Measurements from ENCODE around the gene SAC3D1.
"Not testable (repeated sequence)": the region's sequence is repeated elsewhere in the genome, so short reads cannot be mapped to it uniquely, and the experiment has no call there.

Gene SAC3D1

DNA sequence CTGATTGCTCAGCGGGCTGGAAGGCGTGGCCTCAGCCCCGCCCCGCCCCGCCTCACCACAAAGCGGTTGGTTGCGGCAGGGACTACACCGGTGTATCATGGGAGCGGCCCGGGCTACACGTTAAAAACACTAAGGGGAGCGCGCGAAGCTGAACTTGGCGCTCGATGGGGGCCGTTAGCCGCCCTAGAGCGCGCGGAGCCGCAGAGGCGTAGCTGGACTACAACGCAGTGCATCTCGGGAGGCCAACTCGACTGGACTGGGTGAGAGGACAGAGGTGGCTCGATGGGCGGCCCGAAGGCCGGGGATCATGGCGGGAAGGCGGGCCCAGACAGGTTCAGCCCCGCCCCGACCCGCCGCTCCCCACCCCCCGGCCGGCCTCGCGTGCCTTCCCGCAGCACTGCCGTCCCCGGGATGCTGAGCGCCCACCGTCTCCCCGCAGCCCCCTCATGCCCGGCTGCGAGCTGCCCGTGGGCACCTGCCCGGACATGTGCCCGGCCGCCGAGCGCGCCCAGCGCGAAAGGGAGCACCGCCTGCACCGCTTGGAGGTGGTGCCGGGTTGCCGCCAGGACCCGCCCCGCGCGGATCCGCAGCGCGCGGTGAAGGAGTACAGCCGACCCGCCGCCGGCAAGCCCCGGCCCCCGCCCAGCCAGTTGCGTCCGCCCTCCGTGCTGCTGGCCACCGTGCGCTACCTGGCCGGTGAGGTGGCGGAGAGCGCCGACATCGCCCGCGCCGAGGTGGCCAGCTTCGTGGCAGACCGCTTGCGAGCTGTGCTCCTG is at the start of gene SAC3D1:
Gene SAC3D1 (plus strand): TSS at position 364 of the 776 bp plus-strand sequence. CDS start 83 bp downstream, at position 447.
- peak; percentile 65 to 74 for DNase-seq (ENCODE audit: low read depth in 2 of 2)

DNA sequence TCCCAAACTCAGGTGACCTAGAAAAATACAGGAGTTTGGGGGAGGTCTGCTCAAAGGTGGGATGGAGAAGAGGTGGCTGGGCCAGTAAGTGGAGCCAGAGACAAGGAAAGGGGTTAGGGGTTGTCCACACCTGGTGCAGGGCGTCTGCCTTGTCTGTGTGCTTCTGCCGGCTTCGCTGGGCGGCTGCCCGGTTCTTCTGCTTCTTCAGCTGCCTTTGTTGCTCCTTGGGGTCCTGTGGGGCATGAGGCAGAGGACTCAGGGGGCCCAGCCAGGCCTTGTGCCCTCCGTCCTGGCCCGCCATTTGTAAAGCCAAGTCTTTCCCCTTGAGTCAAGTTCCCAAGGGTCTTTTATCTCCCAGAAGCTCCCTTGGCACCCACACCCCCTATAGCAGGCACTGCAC is 46.7 kb upstream of the SAC3D1 start:
- DNase-seq (ENCODE audit: low read depth in 2 of 2): no peak

DNA sequence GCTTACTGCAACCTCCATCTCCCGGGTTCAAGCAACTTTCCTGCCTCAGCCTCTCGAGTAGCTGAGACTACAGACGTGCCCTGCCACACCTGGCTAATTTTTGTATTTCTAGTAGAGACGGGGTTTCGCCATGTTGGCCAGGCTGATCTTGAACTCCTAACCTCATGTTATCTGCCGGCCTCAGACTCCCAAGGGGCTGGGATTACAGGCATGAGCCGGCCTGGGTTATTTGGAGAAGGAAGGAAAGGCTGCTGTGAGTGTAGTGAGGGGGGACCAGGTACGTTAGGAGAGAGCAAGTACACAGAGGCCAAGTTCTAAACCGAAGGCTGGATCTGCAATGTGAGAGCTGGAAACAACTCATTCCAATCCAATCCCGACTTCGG is 44.7 kb upstream of the SAC3D1 start:
- no peak for DNase-seq (ENCODE audit: low read depth in 2 of 2)

DNA sequence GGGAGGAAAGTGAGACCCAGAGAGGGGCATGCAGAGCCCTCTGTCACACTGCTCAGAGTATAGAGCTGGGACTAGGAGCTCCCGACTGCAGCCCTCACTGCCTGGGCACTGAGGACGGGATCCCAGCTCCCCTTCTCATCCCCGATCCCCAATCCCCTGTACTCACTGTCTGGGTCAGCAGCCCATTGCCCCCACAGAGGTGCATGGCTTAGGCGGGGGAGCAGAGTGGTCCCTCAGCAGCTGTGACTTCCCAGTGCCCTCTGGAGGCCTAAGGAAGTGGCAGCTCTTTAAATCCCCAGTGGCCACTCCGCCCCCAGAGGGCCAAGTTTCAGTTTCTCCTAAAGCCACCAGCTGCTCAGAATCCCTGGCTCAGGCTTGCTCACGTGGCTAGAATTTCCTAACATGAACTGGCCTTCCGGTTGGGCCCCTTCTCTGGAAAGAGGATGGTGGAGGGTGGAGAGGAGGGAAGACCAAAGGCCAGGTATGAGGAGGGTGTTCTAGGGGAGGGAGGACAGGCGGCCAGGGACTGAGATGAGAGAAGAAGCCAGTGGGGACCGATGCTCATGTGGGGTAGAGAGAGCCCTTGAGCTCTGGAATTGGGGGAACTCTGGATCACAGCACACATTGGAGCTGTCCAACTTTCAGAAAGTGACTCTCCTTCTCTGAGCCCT is 44.2 kb upstream of the SAC3D1 start, which contains the start of gene BATF2:
Gene BATF2 (minus strand): TSS at position 262 of the 671 bp plus-strand sequence. CDS start 57 bp downstream, at position 205.
- DNase-seq (ENCODE audit: low read depth in 2 of 2): no peak

DNA sequence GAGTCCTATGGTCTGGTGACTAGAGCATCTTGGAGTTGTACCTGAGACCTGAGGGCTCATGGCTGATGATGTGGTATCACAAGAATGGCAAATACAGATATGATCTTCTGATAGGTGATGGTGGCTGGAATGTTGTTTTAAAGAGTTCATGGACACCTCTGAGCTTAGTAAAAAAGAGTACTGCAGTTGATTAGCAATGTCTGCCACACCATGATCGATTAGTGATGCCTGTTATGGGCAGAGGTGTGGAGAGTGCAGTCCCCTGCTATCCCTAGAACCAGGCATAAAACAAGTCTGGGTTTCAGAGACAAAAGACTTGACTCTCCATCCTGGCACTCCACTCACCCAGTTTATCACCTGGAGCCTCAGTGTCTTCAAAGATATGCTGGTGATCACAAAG is 42.9 kb upstream of the SAC3D1 start:
- no peak for DNase-seq (ENCODE audit: low read depth in 2 of 2)

DNA sequence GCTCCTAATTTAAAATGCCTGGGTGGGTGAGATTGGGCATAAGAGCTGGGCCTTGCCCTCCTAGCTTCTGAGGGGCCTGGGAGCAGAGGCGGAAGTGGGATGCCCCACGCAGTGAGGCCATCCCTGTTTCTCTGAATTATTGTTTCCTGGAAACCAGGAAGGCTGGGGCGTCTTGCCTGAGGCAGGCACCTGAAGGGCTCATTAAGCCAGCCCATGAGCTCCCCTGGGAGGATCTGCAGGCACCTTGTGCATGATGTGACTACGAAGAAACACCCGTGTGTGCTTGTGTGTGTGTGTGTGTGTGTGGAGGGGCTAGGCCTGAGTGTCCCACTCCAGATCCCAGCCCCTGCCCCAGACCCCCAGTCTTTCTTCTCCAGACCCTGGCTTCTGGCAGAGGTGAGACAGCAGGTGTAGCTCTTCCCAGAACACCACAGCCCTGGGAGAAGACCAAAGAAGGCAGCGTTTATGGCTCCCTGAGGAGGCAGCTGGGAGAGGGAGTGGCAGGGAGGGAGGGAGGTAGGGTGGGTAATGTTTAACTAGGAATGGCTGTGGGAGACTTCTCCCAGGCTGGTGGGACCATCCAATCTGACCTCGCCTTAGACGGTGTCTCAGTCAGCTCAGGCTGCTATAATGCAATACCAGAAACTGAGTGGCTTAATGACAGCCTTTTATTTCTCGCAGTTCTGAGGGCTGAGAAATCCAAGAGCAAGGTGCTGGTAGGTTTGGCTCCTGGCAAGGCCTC is 42.1 kb upstream of the SAC3D1 start:
- no peak for DNase-seq (ENCODE audit: low read depth in 2 of 2)

DNA sequence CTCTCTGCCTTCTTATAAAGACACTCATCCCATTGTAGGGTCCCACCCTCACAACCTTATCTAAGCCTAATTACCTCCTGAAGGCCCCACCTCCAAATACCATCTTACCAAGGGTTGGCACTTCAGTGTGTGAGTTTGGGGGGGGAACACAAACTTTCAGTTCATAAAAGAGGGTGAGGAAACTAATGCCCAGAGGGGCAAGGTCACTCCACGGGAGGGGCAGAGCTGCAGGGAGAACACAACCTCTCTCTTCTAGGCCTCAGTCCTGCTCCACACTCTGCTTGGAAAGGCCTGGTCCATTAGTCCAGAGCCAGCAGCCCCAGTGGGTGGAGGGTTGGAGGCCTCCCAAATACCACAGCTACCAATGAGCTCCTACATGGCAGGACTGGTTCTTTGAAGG is 41.5 kb upstream of the SAC3D1 start:
- DNase-seq (ENCODE audit: low read depth in 2 of 2): no peak

DNA sequence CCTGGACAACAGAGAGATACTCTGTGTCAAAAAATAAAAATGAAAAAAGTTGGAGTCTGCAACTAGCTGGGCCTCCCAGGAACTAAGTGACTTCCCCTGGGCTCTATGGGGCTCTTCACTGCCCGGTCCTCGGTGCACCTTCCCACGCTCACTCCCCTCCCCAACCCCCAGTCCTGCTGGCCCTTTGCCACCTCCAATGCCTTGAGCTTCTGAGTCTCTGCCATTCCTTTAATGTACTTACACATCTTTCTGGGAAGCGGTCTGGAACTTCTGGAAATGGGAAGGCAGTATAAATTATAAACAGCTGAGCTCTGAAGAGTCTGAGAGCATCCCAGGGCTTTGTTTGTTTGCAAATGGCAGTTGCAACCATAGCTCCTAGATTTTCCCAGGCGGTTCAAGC is 38.3 kb upstream of the SAC3D1 start:
- no peak for DNase-seq (ENCODE audit: low read depth in 2 of 2)

DNA sequence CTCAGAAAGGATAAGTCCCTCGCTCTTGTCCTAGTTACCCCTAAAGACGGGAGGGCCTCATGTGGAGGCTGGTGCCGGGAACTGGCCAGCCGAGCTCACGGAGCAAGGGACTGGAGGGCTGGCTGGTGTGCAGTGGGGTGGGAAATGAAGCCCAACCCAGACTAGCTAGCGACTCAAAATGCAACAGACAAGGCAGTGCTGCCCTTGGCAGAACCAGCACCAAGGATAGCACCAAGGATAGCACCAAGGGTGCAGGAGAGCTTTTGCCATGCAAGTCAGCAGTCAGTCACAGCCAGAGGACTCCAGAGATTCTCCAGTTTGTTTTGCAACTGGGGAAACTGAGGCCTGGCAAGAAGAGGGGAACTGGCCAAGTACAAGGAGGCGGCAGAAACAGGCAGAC is 37.7 kb upstream of the SAC3D1 start:
- DNase-seq (ENCODE audit: low read depth in 2 of 2): no peak

DNA sequence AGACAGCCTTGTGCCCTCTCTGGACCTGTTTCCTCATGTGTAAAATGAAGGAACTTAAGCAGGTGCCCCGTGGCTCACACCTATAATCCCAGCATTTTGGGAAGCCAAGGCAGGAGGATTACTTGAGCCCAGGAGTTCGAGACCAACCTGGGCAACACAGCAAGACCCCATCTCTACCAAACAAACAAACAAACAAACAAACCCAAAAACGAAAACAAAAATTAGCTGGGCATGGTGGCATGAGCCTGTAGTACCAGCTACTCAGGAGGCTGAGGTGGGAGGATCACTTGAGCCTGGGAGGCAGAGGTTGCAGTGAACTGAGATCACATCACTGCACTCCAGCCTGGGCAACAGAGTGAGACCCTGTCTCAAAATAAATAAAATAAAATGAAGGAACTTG is 37.0 kb upstream of the SAC3D1 start:
- not testable (repeated sequence) for DNase-seq (ENCODE audit: low read depth in 2 of 2)

DNA sequence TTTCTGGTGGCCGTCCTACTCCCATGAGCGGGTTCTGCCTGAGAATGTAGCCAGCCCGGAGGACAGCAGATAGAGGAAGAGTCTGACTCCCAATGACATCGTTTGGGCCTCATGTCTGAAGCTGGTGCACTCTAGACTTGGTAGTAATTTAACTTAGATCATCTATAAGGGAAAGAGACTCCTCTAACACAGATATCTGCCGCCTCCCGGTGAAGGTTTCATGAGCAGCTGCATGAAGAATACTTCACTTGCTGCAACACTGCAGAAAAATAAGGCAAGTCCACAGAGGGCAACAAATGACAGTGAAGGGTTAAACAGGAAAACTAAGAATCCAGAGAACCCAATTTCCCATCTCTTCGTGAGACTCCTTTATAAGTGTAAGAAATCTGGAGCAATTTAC is 33.0 kb upstream of the SAC3D1 start:
- no peak for DNase-seq (ENCODE audit: low read depth in 2 of 2)

DNA sequence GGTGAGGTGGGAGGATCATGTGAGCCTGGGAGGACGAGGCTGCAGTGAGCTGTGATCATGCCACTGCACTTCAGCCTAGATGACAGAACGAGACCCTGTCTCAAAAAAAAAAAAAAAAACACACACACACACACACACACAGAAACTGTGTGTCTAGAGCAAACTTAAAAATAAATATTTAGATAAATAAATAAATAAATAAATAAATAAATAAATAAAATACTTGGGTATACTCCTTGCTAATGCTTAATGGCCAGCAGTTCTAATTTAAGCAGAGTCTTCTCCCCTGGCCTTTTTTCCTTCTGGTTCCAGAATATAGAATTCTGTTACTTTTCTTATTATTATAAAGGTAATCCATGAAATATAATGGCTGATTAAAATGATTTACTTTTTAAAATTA is 32.1 kb upstream of the SAC3D1 start:
- DNase-seq (ENCODE audit: low read depth in 2 of 2): no peak

DNA sequence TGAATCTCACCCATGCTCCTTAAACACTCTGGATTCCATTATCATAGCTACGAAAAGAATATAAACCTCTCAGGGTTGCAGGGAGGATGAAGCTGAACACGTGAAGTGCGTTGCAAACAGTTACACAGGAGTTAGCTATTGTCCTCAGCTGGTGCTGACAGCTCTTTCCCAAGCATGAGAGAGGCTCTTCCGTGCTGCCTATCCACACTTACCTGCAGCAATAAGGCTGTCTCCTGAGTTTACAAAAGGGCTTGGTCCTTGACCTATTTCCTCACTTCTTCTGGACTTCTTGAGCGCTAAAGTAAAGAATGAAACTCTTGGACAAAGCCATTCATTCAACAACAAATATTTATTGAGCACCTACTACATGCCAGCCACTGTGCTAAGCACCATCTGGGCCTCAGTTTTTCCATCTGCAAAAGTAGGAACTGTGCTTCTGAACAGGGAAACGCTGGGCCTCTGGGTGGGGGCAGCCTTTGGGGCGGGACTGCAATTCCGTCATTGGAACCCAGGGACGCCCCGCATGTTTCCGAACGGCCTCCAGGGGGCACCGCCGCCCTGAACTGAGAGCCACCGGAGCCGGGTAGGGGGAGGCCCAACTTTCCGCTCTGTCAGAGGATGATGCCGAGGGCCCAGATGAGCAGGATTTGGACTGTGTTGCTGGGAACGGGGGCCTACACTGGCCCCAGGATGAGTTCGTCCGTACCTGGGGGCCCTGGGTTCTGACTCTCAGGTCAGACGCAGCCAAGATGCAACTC is 27.7 kb upstream of the SAC3D1 start:
- DNase-seq (ENCODE audit: low read depth in 2 of 2): peak; percentile 78 to 84

DNA sequence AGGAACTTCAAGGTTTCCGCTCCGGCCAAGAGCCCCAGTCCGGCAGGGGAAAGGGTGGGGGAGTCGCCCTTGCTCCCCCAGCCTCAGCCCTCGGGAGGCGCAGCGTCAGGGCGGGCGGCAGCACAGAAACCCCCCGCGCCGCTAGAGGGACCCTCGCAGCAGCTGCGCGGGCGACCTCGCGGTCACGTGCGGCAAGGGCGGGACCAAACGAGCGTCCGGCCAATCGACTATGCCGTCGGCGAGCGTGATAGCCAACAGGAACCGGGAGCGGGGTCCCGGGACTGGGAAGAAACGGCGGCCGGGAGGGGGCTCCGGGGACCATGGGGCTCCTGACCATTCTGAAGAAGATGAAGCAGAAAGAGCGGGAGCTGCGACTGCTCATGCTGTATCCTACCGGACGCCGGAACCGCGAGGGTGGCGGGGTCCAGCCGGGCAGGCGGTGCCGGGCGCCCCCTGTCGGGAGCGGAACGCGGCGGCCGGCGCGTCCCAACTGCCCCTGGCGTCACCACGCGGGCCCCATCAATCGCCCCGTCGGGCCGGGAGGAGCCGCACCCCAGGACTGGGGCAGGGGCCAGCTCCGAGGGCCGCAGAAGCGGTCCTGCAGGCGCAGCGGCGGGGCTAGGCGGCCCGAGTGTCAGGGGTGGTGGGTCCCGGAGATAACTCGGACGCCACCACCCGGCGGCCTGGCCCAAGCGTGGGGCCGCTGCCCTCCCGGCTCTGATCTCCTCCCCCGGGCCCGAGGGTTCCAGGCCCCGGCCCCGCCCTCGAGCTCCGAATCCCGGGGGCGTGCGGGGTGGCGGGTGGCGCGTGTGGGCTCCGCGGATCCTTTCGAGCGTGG is 26.9 kb upstream of the SAC3D1 start, which contains the start of gene ARL2:
Gene ARL2 (plus strand): TSS at position 273 of the 838 bp plus-strand sequence. CDS start 48 bp downstream, at position 321.
- peak; percentile 74 to 81 for DNase-seq (ENCODE audit: low read depth in 2 of 2)

DNA sequence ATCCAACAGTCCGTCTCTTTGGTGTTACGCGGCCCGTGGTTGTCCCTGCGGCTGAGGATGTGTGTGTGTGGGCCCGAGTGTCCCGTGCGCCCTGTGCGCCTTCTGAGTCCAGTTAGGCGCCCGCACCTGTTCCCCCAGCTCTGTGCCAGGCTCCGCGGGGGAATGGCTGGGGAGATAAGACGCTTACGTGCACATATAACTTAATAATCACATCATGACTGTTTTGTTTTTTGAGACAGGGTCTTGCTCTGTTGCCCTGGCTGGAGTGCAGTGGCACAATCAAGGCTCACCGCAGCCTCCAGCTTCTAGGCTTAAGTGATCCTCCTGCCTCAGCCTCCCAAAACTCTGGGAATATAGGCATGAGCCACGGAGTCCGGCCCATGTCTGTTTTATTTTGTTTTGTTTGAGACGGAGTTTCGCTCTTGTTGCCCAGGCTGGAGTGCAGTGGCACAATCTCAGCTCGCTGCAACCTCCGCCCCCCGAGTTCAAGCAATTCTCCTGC is 26.2 kb upstream of the SAC3D1 start:
- DNase-seq (ENCODE audit: low read depth in 2 of 2): no peak

DNA sequence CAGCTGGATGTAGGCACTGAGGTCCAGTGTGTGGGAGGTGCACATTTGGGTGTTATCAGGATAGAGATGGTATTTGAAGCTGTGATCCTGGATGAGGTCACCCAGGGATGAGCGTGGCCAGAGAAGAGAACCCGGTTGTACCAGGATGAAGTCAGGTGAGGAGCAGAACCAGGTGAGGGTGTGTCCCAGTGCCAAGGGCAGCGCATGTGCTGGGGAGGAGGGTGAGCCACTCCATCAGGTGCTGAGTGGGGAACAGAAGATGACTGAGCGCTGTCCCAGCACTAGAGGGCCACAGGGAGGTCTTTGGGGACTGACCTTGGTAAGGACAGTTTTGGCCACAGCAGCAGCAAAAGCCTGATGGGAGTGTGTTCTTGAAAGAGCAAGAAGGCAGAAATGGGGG is 24.3 kb upstream of the SAC3D1 start:
- DNase-seq (ENCODE audit: low read depth in 2 of 2): no peak

DNA sequence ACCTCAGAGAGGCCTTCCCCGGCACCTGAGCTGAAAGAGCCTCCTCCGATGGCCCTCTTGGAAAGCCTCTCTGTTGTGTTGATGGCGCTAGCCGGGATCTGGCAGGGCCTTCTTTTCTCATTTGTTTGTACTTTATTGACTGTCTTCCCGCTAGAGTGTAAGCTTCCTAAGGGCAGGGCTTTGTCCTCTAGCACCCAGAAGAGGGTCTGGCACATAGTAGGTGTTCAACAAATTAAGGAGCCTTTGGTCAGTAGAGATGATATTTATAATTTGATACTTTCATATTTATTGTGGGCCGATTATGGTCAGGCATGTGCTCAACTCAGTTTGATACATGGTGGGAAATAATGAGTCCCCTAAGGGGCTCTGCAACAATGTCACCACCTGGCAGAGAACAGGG is 23.1 kb upstream of the SAC3D1 start:
- DNase-seq (ENCODE audit: low read depth in 2 of 2): no peak

DNA sequence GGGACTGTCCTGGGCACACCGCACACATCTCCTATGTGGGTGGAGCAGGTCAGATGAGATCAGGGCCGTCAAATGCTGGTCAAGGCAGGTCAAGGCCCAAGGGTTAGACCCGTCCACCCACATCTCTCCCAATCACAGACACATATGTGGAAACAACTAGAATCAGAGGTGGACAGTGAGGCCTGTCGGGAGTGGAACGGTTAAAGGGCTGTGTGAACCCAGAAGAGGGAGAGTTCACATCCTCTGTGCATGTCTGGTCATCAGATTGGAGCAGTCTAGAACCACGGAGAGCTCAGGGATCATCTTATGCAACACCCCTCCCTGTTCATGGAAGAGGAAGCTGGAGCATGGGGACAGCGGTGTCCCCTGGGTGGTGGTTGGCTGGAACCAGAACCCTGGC is 21.2 kb upstream of the SAC3D1 start:
- DNase-seq (ENCODE audit: low read depth in 2 of 2): no peak

DNA sequence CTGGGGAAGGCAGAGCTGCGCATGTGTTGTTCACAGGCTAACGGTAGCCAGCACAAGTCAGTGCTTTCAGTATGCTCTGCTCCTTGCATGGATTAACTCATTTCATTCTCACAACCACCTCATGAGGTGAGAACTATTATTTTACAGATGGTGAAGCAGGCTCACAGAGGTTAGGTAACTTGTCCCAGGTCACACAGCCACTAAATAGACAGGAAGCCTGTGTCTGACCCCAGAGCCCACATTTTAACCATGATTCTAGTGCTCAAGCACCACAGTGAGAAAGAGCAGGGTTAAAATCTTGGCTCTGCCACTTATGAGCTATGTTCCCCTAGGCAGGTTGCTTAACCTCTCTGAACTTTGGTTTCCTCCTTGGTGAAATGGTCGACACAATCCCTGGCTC is 20.0 kb upstream of the SAC3D1 start:
- no peak for DNase-seq (ENCODE audit: low read depth in 2 of 2)

DNA sequence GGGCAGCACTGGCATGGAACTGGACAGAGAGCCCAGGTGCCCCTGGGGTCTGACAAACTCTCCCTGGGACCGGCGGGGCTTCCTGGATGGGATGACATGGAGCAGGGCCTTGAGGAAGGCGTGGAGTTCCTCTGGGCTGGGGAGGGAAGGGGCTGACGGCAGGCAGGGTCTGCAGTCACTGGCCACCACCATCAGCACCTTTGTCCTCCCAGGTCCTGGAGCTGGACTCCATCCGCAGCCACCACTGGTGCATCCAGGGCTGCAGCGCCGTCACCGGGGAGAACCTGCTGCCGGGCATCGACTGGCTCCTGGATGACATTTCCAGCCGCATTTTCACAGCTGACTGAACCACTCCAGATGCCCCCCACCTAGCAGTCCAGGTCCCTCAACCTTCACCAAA is 19.5 kb upstream of the SAC3D1 start:
- DNase-seq (ENCODE audit: low read depth in 2 of 2): no peak

DNA sequence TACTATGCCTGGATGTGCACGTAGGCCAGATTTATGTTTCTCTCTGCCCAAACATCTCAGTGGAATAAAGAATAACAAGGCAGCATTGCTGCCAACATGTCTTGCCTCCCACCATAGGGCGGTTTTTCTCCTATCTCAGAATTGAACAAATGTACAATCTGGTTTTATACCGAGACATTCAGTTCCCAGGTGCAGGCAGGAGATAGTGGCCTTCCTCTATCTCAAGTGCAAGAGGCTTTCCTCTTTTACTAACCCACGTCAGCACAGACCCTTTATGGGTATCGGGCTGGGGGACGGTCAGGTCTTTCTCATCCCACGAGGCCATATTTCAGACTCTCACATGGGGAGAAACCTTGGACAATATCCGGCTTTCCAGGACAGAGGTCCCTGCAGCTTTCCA is 17.5 kb upstream of the SAC3D1 start:
- not testable (repeated sequence) for DNase-seq (ENCODE audit: low read depth in 2 of 2)

All from stimulated activated CD8-positive, alpha-beta memory T cell treated with anti-CD3 and anti-CD28 coated beads, Interleukin-15, amount 100 ng/mL, for 4 hours (primary cell).